Measurements from ENCODE around the gene EXD1.

DNA sequence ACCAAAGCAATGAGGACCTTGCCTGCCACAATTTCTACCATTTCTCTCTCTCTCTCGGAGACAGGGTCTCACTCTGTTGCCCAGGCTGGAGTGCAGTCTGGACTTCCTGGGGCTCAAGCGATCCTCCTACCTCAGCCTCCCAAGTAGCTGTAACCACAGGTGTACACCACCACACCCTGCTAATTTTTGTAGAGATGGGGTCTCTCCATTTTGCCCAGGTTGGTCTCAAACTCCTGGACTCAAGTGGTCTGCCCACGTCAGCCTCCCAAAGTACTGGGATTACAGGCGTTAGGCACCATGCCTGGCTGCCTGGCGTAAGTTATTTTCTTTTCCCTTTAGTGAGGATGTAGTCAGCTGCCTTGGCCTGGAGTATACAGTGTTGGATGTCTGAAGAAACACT is 76.8 kb downstream of the EXD1 start:
- no peak for TF ChIP-seq TAF1 (IDR thresholded peaks at IDR 0.05; ENCODE audit: borderline replicate concordance, insufficient read depth, low read length)
- TF ChIP-seq, protein P1, sequence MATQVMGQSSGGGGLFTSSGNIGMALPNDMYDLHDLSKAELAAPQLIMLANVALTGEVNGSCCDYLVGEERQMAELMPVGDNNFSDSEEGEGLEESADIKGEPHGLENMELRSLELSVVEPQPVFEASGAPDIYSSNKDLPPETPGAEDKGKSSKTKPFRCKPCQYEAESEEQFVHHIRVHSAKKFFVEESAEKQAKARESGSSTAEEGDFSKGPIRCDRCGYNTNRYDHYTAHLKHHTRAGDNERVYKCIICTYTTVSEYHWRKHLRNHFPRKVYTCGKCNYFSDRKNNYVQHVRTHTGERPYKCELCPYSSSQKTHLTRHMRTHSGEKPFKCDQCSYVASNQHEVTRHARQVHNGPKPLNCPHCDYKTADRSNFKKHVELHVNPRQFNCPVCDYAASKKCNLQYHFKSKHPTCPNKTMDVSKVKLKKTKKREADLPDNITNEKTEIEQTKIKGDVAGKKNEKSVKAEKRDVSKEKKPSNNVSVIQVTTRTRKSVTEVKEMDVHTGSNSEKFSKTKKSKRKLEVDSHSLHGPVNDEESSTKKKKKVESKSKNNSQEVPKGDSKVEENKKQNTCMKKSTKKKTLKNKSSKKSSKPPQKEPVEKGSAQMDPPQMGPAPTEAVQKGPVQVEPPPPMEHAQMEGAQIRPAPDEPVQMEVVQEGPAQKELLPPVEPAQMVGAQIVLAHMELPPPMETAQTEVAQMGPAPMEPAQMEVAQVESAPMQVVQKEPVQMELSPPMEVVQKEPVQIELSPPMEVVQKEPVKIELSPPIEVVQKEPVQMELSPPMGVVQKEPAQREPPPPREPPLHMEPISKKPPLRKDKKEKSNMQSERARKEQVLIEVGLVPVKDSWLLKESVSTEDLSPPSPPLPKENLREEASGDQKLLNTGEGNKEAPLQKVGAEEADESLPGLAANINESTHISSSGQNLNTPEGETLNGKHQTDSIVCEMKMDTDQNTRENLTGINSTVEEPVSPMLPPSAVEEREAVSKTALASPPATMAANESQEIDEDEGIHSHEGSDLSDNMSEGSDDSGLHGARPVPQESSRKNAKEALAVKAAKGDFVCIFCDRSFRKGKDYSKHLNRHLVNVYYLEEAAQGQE (IDR thresholded peaks at IDR 0.05; ENCODE audit: insufficient read depth in 1 of 2, low read depth in 2 of 2, low read length in 2 of 2), result no peak
- TF ChIP-seq POLR2AphosphoS5 (IDR thresholded peaks at IDR 0.05; ENCODE audit: low read depth, low read length), result no peak
- no peak for TF ChIP-seq SIN3A (IDR thresholded peaks at IDR 0.05; ENCODE audit: borderline replicate concordance, insufficient read depth, low read length)
